ENCODE results near the gene AIF1. TPM values are rescaled to one million over a fixed set of nuclear protein-coding genes. Genes with fewer than 3 reads are reported as not detected.
"Not testable (repeated sequence)": the region's sequence is repeated elsewhere in the genome, so short reads cannot be mapped to it uniquely, and the experiment has no call there.

AIF1 gene
- total RNA-seq, 8 experiments from 2014 or later, result 1.1 to 3.1 (median 2.0) TPM; not detected in 3

GRCh38 chr6:31586599-31587281 is 28.3 kb upstream of the AIF1 start:
- Histone ChIP-seq H3K27ac (no peak overlapping the region), H3K4me1 (replicated peaks in 1 of 2) (peaks cover 1 to 3% of the 10 kb centered on the region in 2 donors), H3K4me3 (no peak overlapping the region)
- no peak for ATAC-seq (replicated peaks in 6 of 8)
- WGBS, 10 experiments, result 20 to 93% (median 50%) methylated on average over 1 to 3 of the region's 9 CpGs; no CpG with 5 or more reads in 3 of the 10 experiments
- in situ Hi-C loops (cut with MboI; ENCODE audit: low pct_unique_long_range_greater_than_20kb in 2 of 9, low sequenced_read_pairs in 9 of 9, unreplicated experiment in 9 of 9), result no loop called here

- no peak overlapping the region for H3K27ac ChIP-seq
- H3K4me1 ChIP-seq (replicated peaks in 1 of 2), result peaks cover 0 to 3% of the 10 kb centered on the region in 2 donors
- no peak overlapping the region for H3K4me3 ChIP-seq
- in situ Hi-C loops (cut with MboI; ENCODE audit: low pct_unique_long_range_greater_than_20kb in 2 of 9, low sequenced_read_pairs in 9 of 9, unreplicated experiment in 9 of 9), result no loop called here
- peak in 5 of 8 experiments; percentile 19 to 79 (median 39) for ATAC-seq (replicated peaks in 6 of 8)
- WGBS, 10 experiments, result 49 to 93% (median 67%) methylated on average over 1 to 7 of the region's 12 CpGs; no CpG with 5 or more reads in 2 of the 10 experiments
Measured at GRCh38 chr6:31587791-31588777, 26.9 kb upstream of the AIF1 start.

- Histone ChIP-seq H3K4me1 (replicated peaks in 1 of 2) (peaks cover 0 to 3% of the 10 kb centered on the region in 2 donors), H3K4me3 (no peak overlapping the region), H3K27ac (no peak overlapping the region)
- in situ Hi-C loops (cut with MboI; ENCODE audit: low pct_unique_long_range_greater_than_20kb in 2 of 9, low sequenced_read_pairs in 9 of 9, unreplicated experiment in 9 of 9), result no loop called here
- whole genome bisulfite sequencing, 10 experiments, result 0 to 78% (median 62%) methylated on average over 2 to 4 of the region's 9 CpGs; no CpG with 5 or more reads in 5 of the 10 experiments
- ATAC-seq (replicated peaks in 6 of 8), result peak in 7 of 8 experiments; percentile 35 to 92 (median 64)
Measured at GRCh38 chr6:31588871-31589650, 26.0 kb upstream of the AIF1 start.

GRCh38 chr6:31590691-31591090 is 24.3 kb upstream of the AIF1 start:
- not testable (repeated sequence) for ATAC-seq (replicated peaks in 6 of 8); H3K4me1 ChIP-seq (replicated peaks in 1 of 2); H3K27ac ChIP-seq; H3K4me3 ChIP-seq
- in situ Hi-C loops (cut with MboI; ENCODE audit: low pct_unique_long_range_greater_than_20kb in 2 of 9, low sequenced_read_pairs in 9 of 9, unreplicated experiment in 9 of 9), result loop anchor here in 2 of 9 experiments (10.0 kb wide), 1 partner anchor 46 kb away; the partner anchor contains the start of genes ATP6V1G2 (in 2 of the 2), DDX39B (in 2 of the 2) and NFKBIL1 (in 2 of the 2)
- 66 to 100% (median 83%) methylated on average over 1 to 5 of the region's 5 CpGs; no CpG with 5 or more reads in 2 of the 10 experiments for WGBS, 10 experiments

- Histone ChIP-seq H3K27ac (no peak overlapping the region), H3K4me3 (no peak overlapping the region), H3K4me1 (replicated peaks in 1 of 2) (no peaks in the 10 kb centered on the region)
- no peak for ATAC-seq (replicated peaks in 6 of 8)
- 76 to 100% (median 80%) methylated on average over 1 to 5 of the region's 7 CpGs; no CpG with 5 or more reads in 5 of the 10 experiments for WGBS, 10 experiments
- in situ Hi-C loops (cut with MboI; ENCODE audit: low pct_unique_long_range_greater_than_20kb in 2 of 9, low sequenced_read_pairs in 9 of 9, unreplicated experiment in 9 of 9), result loop anchor here in 2 of 9 experiments (10.0 kb wide), 1 partner anchor 48 kb away; the partner anchor contains the start of genes ATP6V1G2 (in 2 of the 2), DDX39B (in 2 of the 2) and NFKBIL1 (in 2 of the 2)
Measured at GRCh38 chr6:31592396-31592771, 22.6 kb upstream of the AIF1 start.

- peak in 4 of 8 experiments; percentile 24 to 77 (median 42) for ATAC-seq (replicated peaks in 6 of 8)
- in situ Hi-C loops (cut with MboI; ENCODE audit: low pct_unique_long_range_greater_than_20kb in 2 of 9, low sequenced_read_pairs in 9 of 9, unreplicated experiment in 9 of 9), result loop anchor here in 2 of 9 experiments (10.0 kb wide), 1 partner anchor 52 kb away; the partner anchor contains the start of genes ATP6V1G2 (in 2 of the 2), DDX39B (in 2 of the 2) and NFKBIL1 (in 2 of the 2)
- Histone ChIP-seq H3K4me3 (no peak overlapping the region), H3K27ac (no peak overlapping the region), H3K4me1 (replicated peaks in 1 of 2) (no peaks in the 10 kb centered on the region)
- WGBS, 10 experiments, result 0 to 50% (median 20%) methylated on average over 1 to 2 of the region's 2 CpGs; no CpG with 5 or more reads in 3 of the 10 experiments
Measured at GRCh38 chr6:31597006-31597405, 18.0 kb upstream of the AIF1 start.

- WGBS, 10 experiments, result 17 to 100% (median 100%) methylated on average over 1 of the region's 1 CpG; no CpG with 5 or more reads in 5 of the 10 experiments
Measured at GRCh38 chr6:31607317-31607716, 7.7 kb upstream of the AIF1 start.

GRCh38 chr6:31609519-31610406 is 5.3 kb upstream of the AIF1 start:
- Histone ChIP-seq H3K4me3 (no peak overlapping the region), H3K27ac (no peak overlapping the region)
- WGBS, 10 experiments, result 60 to 100% (median 84%) methylated on average over 1 to 7 of the region's 8 CpGs

More at GRCh38 chr6:31607317-31607716, 7.7 kb upstream of the AIF1 start:
- Histone ChIP-seq H3K4me1 (replicated peaks in 1 of 2) (no peaks in the 10 kb centered on the region), H3K4me3 (no peak overlapping the region), H3K27ac (no peak overlapping the region)
- no peak for ATAC-seq (replicated peaks in 6 of 8)
- in situ Hi-C loops (cut with MboI; ENCODE audit: low pct_unique_long_range_greater_than_20kb in 2 of 9, low sequenced_read_pairs in 9 of 9, unreplicated experiment in 9 of 9), result no loop called here

GRCh38 chr6:31610968-31611367 is 4.1 kb upstream of the AIF1 start:
- WGBS, 10 experiments, result 3 to 100% (median 65%) methylated on average over 1 to 4 of the region's 4 CpGs; no CpG with 5 or more reads in 4 of the 10 experiments
- Histone ChIP-seq H3K4me1 (replicated peaks in 1 of 2) (no peaks in the 10 kb centered on the region), H3K4me3 (no peak overlapping the region), H3K27ac (no peak overlapping the region)
- in situ Hi-C loops (cut with MboI; ENCODE audit: low pct_unique_long_range_greater_than_20kb in 2 of 9, low sequenced_read_pairs in 9 of 9, unreplicated experiment in 9 of 9), result no loop called here
- peak in 2 of 8 experiments; percentile 34 to 51 for ATAC-seq (replicated peaks in 6 of 8)

More at GRCh38 chr6:31609519-31610406, 5.3 kb upstream of the AIF1 start:
- ATAC-seq (replicated peaks in 6 of 8), result peak in 3 of 8 experiments; percentile 52 to 82 (median 65)
- no peaks in the 10 kb centered on the region for H3K4me1 ChIP-seq (replicated peaks in 1 of 2)
- in situ Hi-C loops (cut with MboI; ENCODE audit: low pct_unique_long_range_greater_than_20kb in 2 of 9, low sequenced_read_pairs in 9 of 9, unreplicated experiment in 9 of 9), result no loop called here

GRCh38 chr6:31614075-31614619 is 887 bp upstream of the AIF1 start:
- ATAC-seq (replicated peaks in 6 of 8), result no peak
- Histone ChIP-seq H3K4me1 (replicated peaks in 1 of 2) (no peaks in the 10 kb centered on the region), H3K27ac (no peak overlapping the region), H3K4me3 (no peak overlapping the region)
- WGBS, 10 experiments, result 77 to 100% (median 88%) methylated on average over 1 to 8 of the region's 8 CpGs; no CpG with 5 or more reads in 2 of the 10 experiments
- in situ Hi-C loops (cut with MboI; ENCODE audit: low pct_unique_long_range_greater_than_20kb in 2 of 9, low sequenced_read_pairs in 9 of 9, unreplicated experiment in 9 of 9), result no loop called here

GRCh38 chr6:31615748-31616147 is 714 bp downstream of the AIF1 start:
- no peak for ATAC-seq (replicated peaks in 6 of 8)
- WGBS, 10 experiments, result 100% methylated on average over 1 of the region's 7 CpGs; no CpG with 5 or more reads in 9 of the 10 experiments
- Histone ChIP-seq H3K27ac (no peak overlapping the region), H3K4me3 (no peak overlapping the region), H3K4me1 (replicated peaks in 1 of 2) (no peaks in the 10 kb centered on the region)
- in situ Hi-C loops (cut with MboI; ENCODE audit: low pct_unique_long_range_greater_than_20kb in 2 of 9, low sequenced_read_pairs in 9 of 9, unreplicated experiment in 9 of 9), result no loop called here
